K562 (cell line): ENCODE data around the gene KPNA1.

Source experiments
- ATF1 ChIP-seq, 2 experiments: fragments of 450-650 bp in 1 of 2; IDR thresholded peaks; 2 replicates each; pipeline ENCODE4 v1.6.1; 2016; ENCODE audit warnings: missing compliant biosample characterization in 1 of 2, missing genetic modification characterization in 1 of 2
- FOS ChIP-seq: IDR thresholded peaks from 3 replicates; pipeline ENCODE4 v1.6.1; 2011; ENCODE audit not compliant: insufficient read length; ENCODE audit errors: extremely low read depth
- SAP30 ChIP-seq: fragments of 200-600 bp; sonication (generic); IDR thresholded peaks from 2 replicates; pipeline ENCODE4 v1.6.1; 2012; ENCODE audit warnings: borderline replicate concordance, low read depth, mild to moderate bottlenecking, moderate library complexity, low read length, control low read depth, inconsistent platforms; ENCODE audit not compliant: insufficient read depth, poor library complexity, severe bottlenecking
- SPI1 ChIP-seq: IDR thresholded peaks from 2 replicates; pipeline ENCODE4 v1.6.1; 2011; ENCODE audit warnings: low read depth, low read length, control low read depth, borderline replicate concordance
- TAF7 ChIP-seq: fragments of 450-650 bp; IDR thresholded peaks from 2 replicates; pipeline ENCODE4 v1.6.1; 2016; ENCODE audit warnings: missing genetic modification characterization, missing compliant biosample characterization
- ZBTB26 ChIP-seq: fragments of 450-650 bp; formaldehyde crosslinking; IDR thresholded peaks from 2 replicates; pipeline ENCODE4 v1.4.0; 2022; ENCODE audit warnings: missing genetic modification characterization
- ZNF274 ChIP-seq: IDR thresholded peaks from 2 replicates; pipeline ENCODE4 v1.6.1; 2011; ENCODE audit warnings: low read depth, mild to moderate bottlenecking, low read length, moderate library complexity, borderline replicate concordance
- ZNF398 ChIP-seq: fragments of 250-450 bp; sonication (Bioruptor Pico); IDR thresholded peaks from 2 replicates; pipeline ENCODE4 v1.8.0; 2021; ENCODE audit warnings: moderate library complexity, mild to moderate bottlenecking, inconsistent platforms

- no peak for TF ChIP-seq ZNF398 (CRISPR knock-in tag)
- TF ChIP-seq ZNF274, result no peak
- no peak for TF ChIP-seq SAP30
- TF ChIP-seq ZBTB26 (CRISPR knock-in tag), result no peak
- no peak for TF ChIP-seq TAF7 (tag)
- TF ChIP-seq SPI1, result no peak
- TF ChIP-seq FOS, result no peak
- TF ChIP-seq ATF1 (CRISPR knock-in tag; IDR thresholded peaks at IDR 0.05), result no peak
- no peak for TF ChIP-seq ATF1 (tag; IDR thresholded peaks at IDR 0.05)
Observed at GRCh38 chr3:122476532-122476931, 38.2 kb downstream of the KPNA1 start.
